HEK293T (cell line): ENCODE measurements around the gene PILRA.
"Not testable (repeated sequence)": the region's sequence is repeated elsewhere in the genome, so short reads cannot be mapped to it uniquely, and the experiment has no call there.

Experiments
- CTCF ChIA-PET: fragments of 350-600 bp; formaldehyde crosslinking; extraction: SDS; loops from one replicate; lab custom pipeline; 2021; ENCODE audit warnings: antibody characterized with exemption, inconsistent platforms; lab: Yijun Ruan, JAX
- POLR2A ChIA-PET: fragments of 350-600 bp; formaldehyde crosslinking; extraction: SDS; loops from one replicate; lab custom pipeline; 2020; ENCODE audit warnings: antibody characterized with exemption, inconsistent platforms; lab: Yijun Ruan, JAX
- DNase-seq: peaks from one replicate; pipeline ENCODE4 v3.0.0; 2012; ENCODE audit warnings: mixed read lengths; ENCODE audit errors: extremely low spot score
- ARNT ChIP-seq: fragments of 450-650 bp; IDR thresholded peaks from 2 replicates; pipeline ENCODE4 v1.6.1; 2017; ENCODE audit warnings: mild to moderate bottlenecking
- BHLHE40 ChIP-seq: fragments of 450-650 bp; IDR thresholded peaks from 2 replicates; pipeline ENCODE4 v1.6.1; 2016; ENCODE audit warnings: mild to moderate bottlenecking, moderate library complexity, borderline replicate concordance
- CTBP1 ChIP-seq: fragments of 450-650 bp; IDR thresholded peaks from 2 replicates; pipeline ENCODE4 v1.6.1; 2016; ENCODE audit warnings: borderline replicate concordance
- ELF4 ChIP-seq: fragments of 450-650 bp; IDR thresholded peaks from 2 replicates; pipeline ENCODE4 v1.6.1; 2017; ENCODE audit warnings: antibody characterized with exemption
- FOXA1 ChIP-seq: fragments of 450-650 bp; IDR thresholded peaks from 2 replicates; pipeline ENCODE4 v1.6.1; 2016; ENCODE audit warnings: mild to moderate bottlenecking
- FOXK2 ChIP-seq: fragments of 450-650 bp; IDR thresholded peaks from 2 replicates; pipeline ENCODE4 v1.6.1; 2016; ENCODE audit warnings: mild to moderate bottlenecking
- FOXM1 ChIP-seq: fragments of 450-650 bp; IDR thresholded peaks from 2 replicates; pipeline ENCODE4 v1.6.1; 2017; ENCODE audit warnings: mild to moderate bottlenecking, borderline replicate concordance
- HDGF ChIP-seq: fragments of 450-650 bp; IDR thresholded peaks from 2 replicates; pipeline ENCODE4 v1.6.1; 2017; ENCODE audit warnings: antibody characterized with exemption, borderline replicate concordance
- L3MBTL2 ChIP-seq: fragments of 450-650 bp; conservative IDR thresholded peaks from 2 replicates; pipeline ENCODE4 v1.6.1; 2016; ENCODE audit warnings: mild to moderate bottlenecking
- LEF1 ChIP-seq: fragments of 450-650 bp; IDR thresholded peaks from 2 replicates; pipeline ENCODE4 v1.6.1; 2017; ENCODE audit warnings: mild to moderate bottlenecking, borderline replicate concordance
- NFRKB ChIP-seq: fragments of 450-650 bp; IDR thresholded peaks from 2 replicates; pipeline ENCODE4 v1.6.1; 2016; ENCODE audit warnings: mild to moderate bottlenecking, moderate library complexity
- PKNOX1 ChIP-seq: fragments of 450-650 bp; IDR thresholded peaks from 2 replicates; pipeline ENCODE4 v1.6.1; 2016
- SP1 ChIP-seq: fragments of 450-650 bp; IDR thresholded peaks from 2 replicates; pipeline ENCODE4 v1.6.1; 2017
- SUZ12 ChIP-seq: fragments of 450-650 bp; IDR thresholded peaks from 2 replicates; pipeline ENCODE4 v1.6.1; 2016; ENCODE audit warnings: mild to moderate bottlenecking
- TARDBP ChIP-seq: fragments of 450-650 bp; IDR thresholded peaks from 2 replicates; pipeline ENCODE4 v1.6.1; 2016
- ZNF384 ChIP-seq: fragments of 450-650 bp; IDR thresholded peaks from 2 replicates; pipeline ENCODE4 v1.6.1; 2016

The PILRA gene

GRCh38 chr7:100376066-100376465 lies 2.8 kb downstream of the PILRA start:
- DNase-seq, result no peak
- ChIA-PET POLR2A (no interaction called here), CTCF (interaction anchor here (2.5 kb wide), 1 partner anchor 31 kb away, joined by 7 read pairs; no protein-coding TSS in a partner anchor)
- no peak for TF ChIP-seq PKNOX1
- TF ChIP-seq SP1, result no peak
- no peak for TF ChIP-seq FOXM1
- TF ChIP-seq NFRKB, result no peak
- TF ChIP-seq ARNT, result no peak
- TF ChIP-seq CTBP1, result no peak
- no peak for TF ChIP-seq HDGF
- no peak for TF ChIP-seq ZNF384
- no peak for TF ChIP-seq SUZ12

- POLR2A ChIA-PET, result no interaction called here
- TF ChIP-seq SP1 (no peak), BHLHE40 (no peak), ELF4 (no peak), FOXK2 (no peak), ZNF384 (no peak), LEF1 (no peak), SUZ12 (no peak)
- DNase-seq, result no peak
- CTCF ChIA-PET, result no interaction called here
Measured at GRCh38 chr7:100378114-100378755, 4.9 kb downstream of the PILRA start.

DNA sequence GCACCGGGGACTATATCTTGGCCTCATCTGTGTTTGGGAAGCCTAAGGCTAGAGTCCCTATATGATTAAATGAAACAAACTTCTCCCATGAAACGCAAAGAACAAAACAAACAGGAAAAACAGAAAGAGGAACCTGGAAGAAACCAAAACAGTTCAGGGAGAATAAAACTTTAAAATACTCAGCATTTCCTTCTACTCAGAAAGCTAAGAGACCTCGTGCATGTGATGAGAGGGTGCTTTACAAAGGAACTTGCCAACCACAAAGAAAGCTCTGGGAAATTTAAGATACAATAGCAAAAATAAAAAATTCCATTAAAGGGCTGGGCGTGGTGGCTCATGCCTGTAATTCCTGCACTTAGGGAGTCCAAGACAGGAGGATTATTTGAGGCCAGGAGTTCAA lies 6.9 kb downstream of the PILRA start:
- CTCF ChIA-PET, result interaction anchor here (0.6 kb wide), 1 partner anchor 649 kb away, joined by 5 read pairs; no protein-coding TSS in a partner anchor
- no peak for TF ChIP-seq ZNF384
- TF ChIP-seq CTBP1, result no peak
- TF ChIP-seq L3MBTL2, result no peak
- POLR2A ChIA-PET, result no interaction called here
- no peak for DNase-seq

DNA sequence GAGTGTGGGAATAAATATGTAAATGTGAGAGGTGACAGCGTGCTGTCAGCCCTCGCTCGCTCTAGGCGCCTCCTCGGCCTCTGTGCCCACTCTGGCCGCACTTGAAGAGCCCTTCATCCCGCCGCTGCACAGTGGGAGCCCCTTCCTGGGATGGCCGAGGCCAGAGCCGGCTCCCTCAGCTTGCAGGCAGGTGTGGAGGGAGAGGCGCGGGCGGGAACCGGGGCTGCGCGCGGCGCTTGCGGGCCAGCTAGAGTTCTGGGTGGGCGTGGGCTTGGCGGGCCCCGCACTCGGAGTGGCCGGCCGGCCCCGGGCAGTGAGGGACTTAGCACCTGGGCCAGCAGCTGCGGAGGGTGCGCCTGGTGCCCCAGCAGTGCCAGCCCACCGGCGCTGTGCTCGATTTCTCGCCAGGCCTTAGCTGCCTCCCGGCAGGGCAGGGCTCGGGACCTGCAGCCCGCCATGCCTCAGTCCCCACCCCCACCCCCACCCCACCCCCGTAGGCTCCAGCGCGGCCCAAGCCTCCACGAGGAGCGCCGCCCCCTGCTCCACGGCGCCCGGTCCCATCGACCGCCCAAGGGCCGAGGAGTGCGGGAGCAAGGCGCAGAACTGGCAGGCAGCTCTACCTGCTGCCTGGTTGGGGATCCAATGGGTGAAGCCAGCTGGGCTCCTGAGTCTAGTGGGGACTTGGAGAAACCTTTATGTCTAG lies 8.4 kb downstream of the PILRA start:
- POLR2A ChIA-PET, result interaction anchor here (0.9 kb wide), 1 partner anchor 55 kb away, joined by 4 read pairs; the partner anchor contains the start of gene PPP1R35
- CTCF ChIA-PET, DNase-seq: not testable (repeated sequence)

GRCh38 chr7:100382234-100382853 lies 9.1 kb downstream of the PILRA start:
- DNase-seq, CTCF ChIA-PET: not testable (repeated sequence)
- POLR2A ChIA-PET, result interaction anchor here (0.9 kb wide), 1 partner anchor 54 kb away, joined by 4 read pairs; the partner anchor contains the start of gene PPP1R35

GRCh38 chr7:100384628-100385294 lies 11.5 kb downstream of the PILRA start:
- TF ChIP-seq TARDBP, result no peak
- no peak for TF ChIP-seq L3MBTL2
- TF ChIP-seq FOXM1, result no peak
- TF ChIP-seq HDGF, result no peak
- TF ChIP-seq PKNOX1, result no peak
- TF ChIP-seq FOXK2, result no peak
- TF ChIP-seq FOXA1, result no peak
- TF ChIP-seq NFRKB, result no peak
- no peak for TF ChIP-seq SP1
- no peak for TF ChIP-seq SUZ12
- TF ChIP-seq BHLHE40, result no peak
- no peak for TF ChIP-seq ELF4
- no peak for TF ChIP-seq LEF1
- no peak for TF ChIP-seq ZNF384
- no peak for TF ChIP-seq ARNT
- no peak for TF ChIP-seq CTBP1
- POLR2A ChIA-PET, result no interaction called here
- CTCF ChIA-PET, result no interaction called here
- no peak for DNase-seq

DNA sequence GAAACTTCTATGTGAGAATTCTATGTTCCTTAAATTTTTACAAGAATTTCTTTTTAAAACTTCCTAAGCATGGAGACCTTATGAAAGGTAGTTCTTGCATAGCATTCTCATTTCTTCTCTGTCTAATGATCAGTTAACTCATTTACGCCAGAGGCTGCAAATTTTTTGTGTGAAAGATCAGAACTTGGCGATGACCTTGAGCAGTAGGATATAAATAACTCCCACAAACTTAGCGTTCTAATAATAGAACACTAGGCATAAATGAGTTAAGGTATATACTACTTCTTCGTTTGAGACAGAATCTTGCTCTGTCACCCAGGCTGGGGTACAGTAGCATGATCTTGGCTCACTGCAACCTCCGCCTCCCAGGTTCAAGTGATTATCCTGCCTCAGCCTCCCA lies 13.7 kb downstream of the PILRA start:
- ChIA-PET POLR2A (interaction anchor here (1.1 kb wide), 1 partner anchor 42 kb away, joined by 3 read pairs; the partner anchor contains the start of gene ZCWPW1), CTCF (no interaction called here)
- no peak for DNase-seq
- TF ChIP-seq FOXM1 (no peak), SP1 (no peak), L3MBTL2 (no peak), SUZ12 (no peak), ELF4 (no peak), TARDBP (no peak), BHLHE40 (no peak), ARNT (no peak), CTBP1 (no peak), LEF1 (no peak), NFRKB (no peak)
